CD4-positive, alpha-beta T cell treated with Interleukin-1 beta for 1 hour (primary cell): ENCODE data around the gene AP4S1.
"Not testable (repeated sequence)": the region's sequence is repeated elsewhere in the genome, so short reads cannot be mapped to it uniquely, and the experiment has no call there.

Experiments
- DNase-seq, 2 donors: peaks; one replicate each; pipeline ENCODE4 v3.0.0-alpha.2; 2020 to 2022

The AP4S1 gene, protein sequence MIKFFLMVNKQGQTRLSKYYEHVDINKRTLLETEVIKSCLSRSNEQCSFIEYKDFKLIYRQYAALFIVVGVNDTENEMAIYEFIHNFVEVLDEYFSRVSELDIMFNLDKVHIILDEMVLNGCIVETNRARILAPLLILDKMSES

DNA sequence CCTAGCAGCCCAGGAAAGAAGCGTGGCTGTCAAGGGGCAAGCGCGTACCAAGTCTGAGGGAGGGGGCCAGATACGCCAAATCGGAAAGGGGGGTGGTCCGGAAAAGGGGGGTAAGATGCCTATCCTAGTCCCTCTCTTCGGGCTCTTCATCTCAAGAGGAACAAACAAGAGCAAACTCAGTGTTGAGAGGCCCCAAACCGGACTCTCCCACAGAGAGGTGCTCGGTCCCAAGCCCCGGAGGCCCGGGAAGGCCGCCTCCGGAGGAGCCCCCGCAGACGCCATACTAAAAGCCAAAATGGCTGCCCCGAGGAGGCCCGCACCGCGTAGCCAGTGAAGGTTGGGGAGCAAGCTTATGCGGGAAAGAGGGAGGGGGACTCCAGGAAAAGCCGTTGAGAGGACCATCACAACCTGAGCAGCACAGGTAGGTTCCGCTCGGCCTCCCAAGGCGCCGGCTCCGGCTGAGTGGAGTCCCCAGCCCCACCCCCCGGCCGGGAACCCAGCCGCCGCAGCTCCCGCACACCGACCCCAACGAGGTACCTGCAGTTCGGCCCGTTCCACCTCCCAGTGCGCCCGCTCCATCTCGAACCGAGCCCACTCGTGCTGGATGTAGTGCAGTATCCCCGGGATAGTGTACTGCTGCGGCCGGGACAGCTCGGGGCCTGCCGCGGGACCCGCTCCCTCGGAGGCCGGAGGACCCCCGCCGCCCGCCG is at the start of gene AP4S1:
AP4S1 (plus strand) TSS at position 283 of the 710 bp plus-strand sequence. CDS start 40,548 bp downstream, outside the sequence.
- DNase-seq: peak; percentile 39 to 55

DNA sequence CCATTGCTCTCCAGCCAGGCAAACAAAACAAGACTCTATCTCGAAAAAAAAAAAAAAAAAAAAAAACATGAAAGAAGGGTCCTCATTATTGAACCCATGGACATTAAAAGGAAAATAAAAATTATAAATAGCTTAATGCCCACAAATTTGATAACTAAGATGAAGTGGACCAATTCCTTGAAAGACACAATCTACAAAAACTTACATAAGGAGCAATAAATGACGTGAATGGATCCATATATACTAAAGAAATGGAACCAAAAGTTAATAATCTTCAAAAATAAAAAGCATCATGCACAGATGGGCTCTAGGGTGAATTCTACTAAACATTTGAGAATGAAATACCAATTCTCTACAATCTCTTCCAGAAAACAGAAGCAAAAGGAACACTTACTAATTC is 47.7 kb upstream of the AP4S1 start:
- DNase-seq: no peak

DNA sequence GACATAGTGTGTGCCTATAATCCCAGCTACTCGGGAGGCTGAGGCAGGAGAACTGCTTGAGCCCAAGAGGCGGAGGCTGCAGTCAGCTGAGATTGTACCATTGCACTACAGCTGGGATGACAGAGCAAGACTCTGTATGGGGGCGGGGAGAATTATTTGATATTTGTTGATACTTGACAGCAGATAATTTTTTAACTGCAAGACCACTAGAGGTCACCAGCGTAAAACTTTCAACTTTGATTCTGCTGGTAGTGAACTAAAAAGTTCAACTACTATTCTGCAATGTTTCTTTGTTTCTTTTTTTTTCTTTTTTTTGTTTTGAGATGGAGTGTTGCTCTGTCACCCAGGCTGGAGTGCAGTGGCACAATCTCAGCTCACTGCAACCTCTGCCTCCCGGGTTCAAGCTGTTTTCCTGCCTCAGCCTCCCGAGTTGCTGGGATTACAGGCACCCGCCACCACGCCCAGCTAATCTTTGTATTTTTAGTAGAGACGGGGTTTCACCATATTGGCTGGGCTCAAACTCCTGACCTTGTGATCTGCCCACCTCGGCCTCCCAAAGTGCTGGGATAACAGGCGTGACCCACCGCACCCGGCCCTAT is 45.2 kb upstream of the AP4S1 start:
- peak; percentile 17 to 72 for DNase-seq

DNA sequence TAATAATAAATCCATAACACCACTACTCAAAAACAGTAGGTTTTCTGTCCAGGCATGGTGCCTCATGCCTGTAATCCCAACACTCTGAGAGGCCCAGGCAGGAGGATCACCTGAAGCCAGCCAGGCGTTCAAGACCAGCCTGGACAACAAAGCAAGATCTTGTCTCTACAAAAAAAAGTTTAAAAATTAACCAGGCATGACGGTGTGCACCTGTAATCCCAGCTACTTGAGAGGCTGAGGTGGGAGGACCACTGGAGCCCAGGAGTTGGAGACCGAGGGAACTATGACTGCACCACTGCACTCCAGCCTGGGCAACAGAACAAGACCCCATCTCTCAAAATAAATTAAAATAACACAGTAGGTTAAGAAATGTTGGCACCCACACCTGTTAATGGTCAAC is 44.5 kb upstream of the AP4S1 start:
- DNase-seq: no peak

DNA sequence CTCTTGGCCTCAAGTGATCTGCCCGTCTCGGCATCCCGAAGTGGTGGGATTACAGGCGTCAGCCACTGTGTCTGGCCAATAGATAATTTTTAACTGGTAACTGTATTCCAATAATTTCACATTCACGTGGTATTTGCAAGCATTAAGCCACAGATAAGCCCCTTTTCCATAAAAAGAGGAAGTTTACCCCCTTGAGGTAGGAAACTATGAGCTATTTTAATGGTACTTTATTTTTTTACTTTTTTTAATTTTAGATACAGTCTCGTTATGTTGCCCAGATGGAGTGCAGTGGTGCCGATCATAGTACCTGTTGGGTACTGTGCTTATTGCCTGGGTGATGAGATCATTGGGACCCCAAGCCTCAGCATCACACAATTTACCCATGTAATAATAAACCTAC is 42.9 kb upstream of the AP4S1 start:
- DNase-seq: no peak

DNA sequence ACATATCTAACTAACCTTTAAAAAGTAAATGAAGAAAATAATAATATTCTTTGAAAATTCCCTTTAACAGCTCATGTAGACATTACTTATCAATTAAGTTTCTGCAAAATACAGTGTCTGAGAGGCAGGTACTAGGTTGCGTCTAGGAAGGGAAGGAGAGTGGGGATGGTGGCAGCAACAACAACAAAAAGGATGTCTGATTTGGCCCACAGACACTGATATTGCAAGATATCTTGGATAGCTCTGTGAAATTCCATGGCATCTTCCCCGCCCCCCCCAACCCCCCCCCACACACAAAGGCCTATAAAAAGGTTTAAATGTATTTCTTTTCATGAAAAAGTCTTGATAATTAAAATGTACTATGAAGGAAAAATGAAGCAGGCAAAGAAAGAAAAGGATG is 41.6 kb upstream of the AP4S1 start:
- no peak for DNase-seq

DNA sequence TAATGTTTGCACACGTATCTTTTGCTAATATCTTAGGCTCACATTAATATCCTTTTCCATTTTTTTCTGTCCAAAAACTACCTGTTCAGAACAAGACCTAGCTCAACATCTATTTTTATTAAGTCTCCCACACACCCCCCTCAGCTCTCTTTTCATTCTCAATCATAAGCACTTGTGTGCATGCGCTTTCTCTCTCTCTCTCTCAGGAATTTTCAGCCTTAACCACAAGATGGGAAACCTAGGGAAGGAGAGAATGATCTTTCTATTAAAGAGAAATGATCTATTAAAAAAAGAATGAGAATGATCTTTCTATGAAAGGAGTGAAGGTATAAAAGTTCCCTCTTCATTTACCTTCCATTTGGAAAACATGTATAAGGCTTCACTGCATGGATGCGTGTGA is 39.7 kb upstream of the AP4S1 start:
- no peak for DNase-seq

DNA sequence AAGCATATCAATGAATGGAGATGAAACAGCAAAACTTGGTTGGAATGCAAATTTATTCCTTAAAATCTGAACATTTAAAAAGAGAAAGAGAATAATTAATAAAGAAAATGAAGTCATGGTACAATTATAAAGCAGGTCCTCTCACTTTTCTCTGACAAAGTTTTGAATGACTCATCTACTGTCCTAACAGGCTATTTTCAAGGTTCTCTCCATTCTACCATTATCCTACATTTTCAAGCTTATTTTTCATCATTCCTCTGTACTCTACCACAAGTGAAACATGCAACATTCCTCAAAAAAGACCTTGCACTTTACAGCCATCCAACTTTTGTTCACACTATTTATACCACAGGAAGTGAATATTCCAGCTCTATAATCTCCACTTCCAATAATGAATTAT is 36.9 kb upstream of the AP4S1 start:
- no peak for DNase-seq

DNA sequence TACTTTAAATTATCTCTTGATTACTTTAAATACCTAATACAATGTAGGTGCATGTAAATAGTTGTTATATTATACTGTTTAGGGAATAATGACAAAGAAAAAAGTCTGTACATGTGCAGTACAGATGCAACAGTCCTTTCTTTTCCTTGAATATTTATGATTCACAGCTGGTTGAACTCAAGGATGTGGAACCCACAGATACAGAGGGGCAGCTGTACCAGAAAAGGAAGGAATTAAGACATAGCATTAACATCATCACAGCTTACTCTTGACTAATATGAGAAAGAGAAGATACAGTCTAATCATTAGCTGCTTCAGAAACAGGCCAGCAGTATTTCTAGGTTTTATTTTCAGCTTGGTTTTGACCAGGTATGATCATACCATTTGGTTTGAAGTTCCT is 34.7 kb upstream of the AP4S1 start:
- DNase-seq: no peak

DNA sequence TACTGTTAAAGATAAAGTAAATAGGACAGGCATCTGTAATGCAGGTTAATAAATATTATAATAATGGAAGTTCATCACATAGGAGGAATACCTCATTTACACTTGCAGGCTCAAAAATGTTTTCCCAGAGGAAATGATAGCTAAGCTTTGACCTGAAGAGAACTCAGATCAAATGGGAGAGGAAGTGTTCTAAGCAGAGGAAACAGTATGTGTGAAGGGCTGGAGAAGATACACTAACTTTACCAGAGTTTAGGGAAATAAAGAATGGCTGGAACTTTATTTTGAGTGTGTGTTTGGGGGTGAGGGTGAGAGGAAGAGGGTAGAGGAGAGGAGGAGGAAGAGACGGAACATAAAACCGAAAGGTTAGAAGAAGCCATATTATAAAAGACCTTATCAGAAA is 34.0 kb upstream of the AP4S1 start:
- DNase-seq: no peak

DNA sequence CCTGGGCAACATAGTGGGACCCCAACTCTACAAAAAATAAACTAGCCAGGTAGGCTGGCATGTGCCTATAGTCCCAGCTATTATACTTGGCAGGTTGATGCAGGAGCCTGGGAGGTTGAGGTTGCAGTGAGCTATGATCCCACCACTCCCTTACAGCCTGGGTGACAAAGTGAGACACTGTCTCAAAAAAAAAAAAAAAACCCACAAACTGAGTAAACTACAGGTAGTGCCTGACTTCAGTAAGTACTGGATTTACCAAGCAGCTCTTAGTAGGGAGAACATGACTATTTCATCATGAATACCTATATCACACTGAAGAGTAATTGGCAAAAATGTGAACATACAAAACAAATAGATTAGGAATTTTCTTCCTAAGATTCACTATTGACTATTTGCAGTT is 32.4 kb upstream of the AP4S1 start:
- DNase-seq: no peak

DNA sequence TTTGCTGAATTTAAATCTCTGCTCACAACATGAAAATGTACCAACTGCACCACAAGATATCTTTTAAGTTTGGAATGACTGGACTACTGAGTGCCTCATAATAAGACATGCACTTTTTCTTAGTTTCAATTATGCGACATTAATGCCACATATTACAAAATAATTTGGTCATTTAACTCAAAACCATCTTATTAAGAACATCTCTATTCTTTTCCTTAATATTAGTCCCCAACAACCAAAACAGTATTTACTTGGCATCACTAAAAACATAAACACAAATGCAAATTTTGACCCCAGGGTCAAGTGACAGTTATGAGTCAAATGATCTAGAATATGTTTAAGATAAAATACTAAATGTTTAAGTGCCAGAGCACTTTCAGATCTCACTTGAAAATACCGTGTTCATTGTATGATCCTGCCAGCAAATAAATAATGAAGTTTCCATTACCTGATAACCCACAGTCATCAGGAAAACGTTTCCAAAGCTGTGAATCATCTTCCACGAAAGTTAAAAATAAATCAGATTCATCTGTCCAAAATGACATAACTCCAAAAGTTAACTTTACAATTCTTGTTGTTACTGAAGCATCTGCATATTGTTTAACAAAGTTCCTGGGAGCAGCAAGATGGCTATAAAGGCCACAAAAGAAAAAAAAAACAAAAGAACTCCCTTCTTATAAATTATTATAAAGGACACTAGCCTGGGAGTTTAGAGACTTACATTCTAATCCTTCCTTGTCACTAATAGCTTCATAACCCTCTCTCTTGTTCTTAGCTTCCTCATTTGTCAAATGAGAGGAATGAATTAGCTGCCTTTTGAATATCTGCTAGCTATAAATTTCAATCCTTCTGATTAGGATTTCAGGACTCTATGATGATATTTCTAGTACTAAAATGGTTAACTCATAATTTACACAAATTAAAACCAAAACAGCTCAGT is 30.5 kb upstream of the AP4S1 start:
- no peak for DNase-seq

DNA sequence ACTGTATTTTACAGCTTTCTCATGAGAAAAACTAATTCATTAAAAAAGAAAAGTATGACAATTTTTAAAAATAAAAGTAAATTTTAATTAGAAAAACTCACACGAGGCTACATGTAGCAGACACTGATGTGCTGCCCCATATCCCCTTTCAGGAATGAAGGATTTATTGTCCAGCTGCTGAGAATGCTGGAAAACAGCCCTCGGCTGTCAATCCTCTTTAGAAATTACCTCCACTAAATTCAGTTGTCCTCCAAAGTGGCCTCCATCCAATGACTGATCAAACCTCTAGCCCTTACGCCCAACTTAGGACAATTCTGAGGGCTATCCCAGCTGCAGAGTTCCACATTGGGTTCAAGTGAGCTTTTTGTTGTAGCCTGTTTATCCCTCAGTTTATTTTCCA is 29.8 kb upstream of the AP4S1 start:
- no peak for DNase-seq

DNA sequence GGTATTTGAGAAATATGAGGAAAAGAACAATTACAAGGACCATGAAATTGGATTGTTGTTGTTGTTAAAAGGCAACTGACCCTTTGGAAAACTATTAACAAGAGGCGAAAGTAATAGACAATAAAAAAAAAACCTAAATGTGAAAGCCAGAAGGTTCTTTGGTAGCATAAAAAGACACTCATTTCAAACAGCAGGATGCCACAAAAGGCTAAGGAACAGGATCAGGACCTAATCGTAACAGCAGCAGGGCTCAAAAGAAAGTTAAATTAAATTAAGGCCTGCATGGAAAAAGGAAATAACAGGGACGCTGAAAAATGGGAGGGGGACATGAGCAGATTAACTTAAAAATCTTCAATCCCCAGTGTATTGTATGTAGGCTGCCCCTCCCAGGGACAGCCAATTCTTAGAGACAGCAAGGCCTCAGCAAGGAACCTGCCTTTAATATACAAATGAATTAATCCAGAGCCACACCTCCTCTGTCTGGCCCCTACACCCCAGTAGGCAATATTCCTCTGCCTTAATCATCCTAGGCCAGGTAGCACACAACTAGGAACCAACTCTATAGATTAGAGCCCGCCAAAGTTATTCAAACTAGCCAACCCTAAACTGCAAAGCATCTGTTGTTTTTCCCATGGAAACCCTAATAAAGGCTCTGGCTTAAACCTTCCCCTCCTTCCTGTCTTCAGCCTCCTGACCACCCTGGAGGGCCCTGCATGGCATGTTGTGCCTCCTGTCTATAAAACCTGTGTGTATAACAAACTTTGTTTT is 28.4 kb upstream of the AP4S1 start:
- no peak for DNase-seq

DNA sequence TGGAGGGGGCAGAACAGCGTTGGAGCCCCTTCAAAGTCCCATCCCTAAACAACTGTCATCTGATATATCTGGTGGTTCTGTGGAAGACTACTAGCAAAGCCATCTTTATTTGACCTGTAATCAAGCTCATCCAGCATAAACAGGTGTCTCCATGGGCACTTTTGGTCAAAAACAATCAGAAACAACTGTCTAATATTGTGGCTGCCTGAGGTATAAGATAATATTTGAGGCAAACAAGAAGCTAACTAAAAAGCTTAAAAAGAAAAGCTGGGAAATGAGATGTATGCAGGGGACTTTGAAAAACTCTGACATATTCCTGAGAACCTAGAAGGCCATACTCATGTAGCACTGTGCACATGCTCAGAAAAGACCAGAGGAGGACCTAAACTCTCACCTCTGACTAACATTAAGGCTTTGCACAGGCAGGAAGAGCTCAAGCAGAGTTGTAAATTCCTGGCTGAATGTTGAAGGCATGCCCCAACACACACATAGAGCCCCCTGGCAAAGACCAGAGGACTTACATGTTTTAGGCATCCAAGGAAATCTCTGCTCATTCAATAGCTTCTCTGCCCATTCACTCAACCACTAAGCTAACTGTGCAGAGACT is 27.2 kb upstream of the AP4S1 start:
- DNase-seq: no peak

DNA sequence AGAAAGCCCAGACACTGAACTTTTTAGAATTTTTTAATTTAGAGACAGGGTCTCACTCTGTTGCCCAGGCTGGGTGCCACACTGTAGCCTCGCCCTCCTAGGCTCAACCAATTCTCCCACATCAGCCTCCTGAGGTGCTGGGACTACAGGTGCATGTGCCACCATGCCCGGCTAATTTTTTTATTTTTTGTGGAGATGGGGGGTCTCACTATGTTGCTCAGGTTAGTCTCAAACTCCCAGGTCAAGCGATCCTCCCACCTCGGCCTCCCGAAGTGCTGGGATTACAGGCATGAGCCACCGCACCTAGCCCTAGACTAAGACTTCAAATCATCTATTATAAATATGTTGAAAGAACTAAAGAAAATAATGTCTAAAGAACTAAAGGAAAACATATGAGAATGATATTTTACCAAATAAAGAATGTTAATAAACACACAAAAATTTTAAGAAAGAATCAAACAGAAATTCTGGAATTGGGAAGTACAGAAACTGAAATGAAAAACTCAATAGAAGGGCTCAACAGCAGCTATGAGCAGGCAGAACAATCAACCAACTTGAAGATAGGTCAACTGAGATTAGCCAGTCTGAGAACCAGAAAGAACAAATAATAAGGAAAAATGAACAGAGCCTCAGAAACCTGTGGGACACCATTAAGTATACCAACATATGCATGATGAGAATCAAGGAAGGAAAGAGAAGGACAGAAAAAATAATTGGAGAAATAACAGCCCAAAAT is 26.2 kb upstream of the AP4S1 start:
- no peak for DNase-seq

DNA sequence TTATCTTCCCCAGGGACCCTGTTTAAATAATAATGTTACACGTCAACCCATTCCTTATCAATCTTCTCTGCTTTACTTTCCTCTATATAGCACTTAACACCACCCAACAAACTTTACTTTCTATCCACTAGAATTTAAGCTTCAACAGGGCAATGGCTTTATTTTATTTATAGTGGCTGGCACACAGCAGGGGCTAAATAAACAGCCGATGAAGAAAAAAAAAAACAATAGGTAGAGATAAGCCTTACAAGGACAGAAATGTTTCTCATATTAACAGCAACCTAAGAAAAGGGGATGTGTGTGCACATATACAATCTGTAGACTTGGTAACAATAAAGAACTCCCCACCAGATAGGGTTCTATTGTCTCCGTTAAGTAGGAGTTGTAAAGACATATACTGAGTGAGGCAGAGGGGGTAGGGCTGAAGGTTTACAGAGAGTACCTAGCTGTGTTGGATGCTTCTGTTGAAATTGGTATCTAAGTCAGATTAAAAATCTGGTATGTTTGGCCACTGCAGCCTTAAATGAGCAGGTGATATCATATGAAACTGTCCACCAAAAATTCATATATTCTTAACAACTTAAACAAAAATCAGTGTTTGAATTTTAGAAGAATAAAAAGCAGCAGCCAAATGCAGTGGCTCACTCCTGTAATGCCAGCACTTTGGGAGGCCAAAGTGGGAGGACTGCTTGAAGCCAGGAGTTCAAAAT is 24.7 kb upstream of the AP4S1 start:
- DNase-seq: no peak

DNA sequence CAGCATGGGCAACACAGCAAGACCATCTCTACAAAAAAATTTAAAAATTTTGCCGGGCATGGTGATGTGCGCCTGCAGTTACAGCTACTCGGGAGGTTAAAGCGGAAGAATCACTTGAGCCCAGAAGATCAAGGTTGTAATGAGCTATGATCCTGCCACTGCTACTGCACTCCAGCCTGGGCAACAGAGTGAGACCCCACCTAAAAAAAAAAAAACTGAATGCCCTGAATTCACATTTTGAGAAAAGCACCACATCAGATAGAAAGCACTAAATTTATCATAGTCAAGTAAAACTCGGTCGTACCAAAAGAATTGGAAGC is 24.1 kb upstream of the AP4S1 start:
- no peak for DNase-seq

DNA sequence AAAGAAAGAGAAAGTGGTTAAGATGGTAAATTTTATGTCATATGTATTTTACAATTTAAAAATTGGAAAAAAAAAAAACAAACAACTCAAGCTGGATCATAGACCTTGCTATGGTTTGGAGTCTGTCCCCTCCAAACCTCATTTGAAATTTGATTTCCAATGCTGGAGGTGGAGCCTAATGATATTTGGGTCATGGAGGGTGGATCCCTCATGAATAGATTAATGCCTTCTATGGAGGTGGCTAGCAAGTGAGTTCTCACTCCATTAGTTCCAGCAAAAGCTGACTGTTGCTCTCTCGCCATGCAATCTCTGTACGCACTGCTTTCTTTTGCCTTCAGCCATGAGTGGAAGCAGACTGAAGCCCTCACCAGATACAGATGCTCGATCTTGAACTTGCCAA is 22.2 kb upstream of the AP4S1 start:
- DNase-seq: no peak

DNA sequence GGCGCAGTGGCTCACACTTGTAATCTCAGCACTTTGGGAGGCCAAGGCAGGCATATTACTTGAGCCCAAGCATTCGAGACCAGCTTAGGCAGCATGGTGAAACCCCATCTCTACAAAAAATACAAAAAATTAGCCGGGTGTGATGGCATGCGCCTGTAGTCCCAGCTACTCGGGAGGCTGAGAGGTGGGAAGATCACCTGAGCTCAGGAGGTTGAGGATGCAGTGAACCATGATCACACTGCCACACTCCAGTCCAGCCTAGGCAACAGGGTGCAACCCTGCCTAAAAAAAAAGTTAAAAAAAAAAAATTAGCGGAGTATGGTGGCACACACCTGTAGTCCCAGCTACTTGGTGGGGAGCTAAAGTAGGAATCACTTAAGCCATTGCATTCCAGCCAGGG is 21.4 kb upstream of the AP4S1 start:
- DNase-seq: not testable (repeated sequence)

DNA sequence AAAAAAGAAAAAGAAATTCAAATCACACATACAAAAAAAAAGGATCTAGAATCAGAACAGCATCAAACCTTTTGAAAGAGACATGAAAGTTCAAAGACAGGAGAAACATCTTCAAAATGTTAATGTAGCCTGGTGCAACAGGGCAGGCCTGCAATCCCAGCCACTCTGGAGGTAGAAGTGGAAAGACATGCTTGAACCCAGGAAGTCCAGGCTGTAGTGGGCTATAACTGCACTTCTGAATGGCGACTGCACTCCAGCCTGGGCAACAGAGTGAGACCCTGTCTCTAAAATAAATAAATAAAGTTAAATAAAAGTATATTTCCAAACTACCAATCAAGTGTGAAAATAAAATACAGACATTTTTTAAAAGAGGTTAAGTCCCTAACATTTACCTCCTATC is 18.7 kb upstream of the AP4S1 start:
- no peak for DNase-seq
